GM12878 (cell line): ENCODE results near the gene DCAF7. TPM values are rescaled to one million over a fixed set of nuclear protein-coding genes. Genes with fewer than 3 reads are reported as not detected.

Source experiments
- ATAC-seq: fragments of 200-7000 bp; cut with Tn5 transposase; 3 replicates; pipeline ENCODE4 v1.9.1; 2020; ENCODE audit warnings: mild to moderate bottlenecking, moderate library complexity
- BruUV-seq: library from RNA; stranded (reverse); fragments of 400-500 nt; replicated peaks from 2 replicates; lab custom pipeline; 2021; lab: Mats Ljungman, UMichigan
- CTCF ChIA-PET: fragments of 300-600 bp; sonication (Branson Sonifier 250); formaldehyde crosslinking; extraction: SDS; loops from one replicate; lab custom pipeline; 2021; ENCODE audit warnings: inconsistent platforms; lab: Yijun Ruan, JAX
- POLR2A ChIA-PET: fragments of 350-600 bp; formaldehyde crosslinking; extraction: SDS; loops from one replicate; lab custom pipeline; 2021; ENCODE audit warnings: inconsistent platforms; lab: Charles Lee
- RAD21 ChIA-PET: fragments of 300-600 bp; sonication (Branson Sonifier 250); formaldehyde crosslinking; loops from one replicate; lab custom pipeline; 2023; ENCODE audit warnings: antibody characterized with exemption; ENCODE audit not compliant: unreplicated experiment; lab: Charles Lee
- SMC1A ChIA-PET: fragments of 300-600 bp; sonication (Branson Sonifier 250); formaldehyde crosslinking; loops from one replicate; lab custom pipeline; 2023; ENCODE audit not compliant: unreplicated experiment, uncharacterized antibody; lab: Charles Lee
- DNase-seq: peaks from one replicate; pipeline ENCODE4 v3.0.0-alpha.2; 2011; ENCODE audit warnings: low read depth, low spot score
- FAIRE-seq: peaks from 3 replicates; lab custom pipeline; 2011; peaks lifted over from hg19 to GRCh38; lab: Jason Lieb, UNC
- H2AFZ ChIP-seq: 2 replicates; pipeline ENCODE4 v1.6.0; 2011; ENCODE audit warnings: low read depth, low read length, control low read depth; ENCODE audit not compliant: control insufficient read depth
- H3K27ac ChIP-seq: 2 replicates; pipeline ENCODE4 v1.5.1; 2011; ENCODE audit warnings: control low read depth; ENCODE audit not compliant: control insufficient read depth, insufficient read depth
- H3K27me3 ChIP-seq, 2 experiments: replicated peaks in 1 of 2; 2 replicates each; pipeline versions ENCODE4 v1.6.0 to v1.6.1; 2011; ENCODE audit warnings: low read length in 1 of 2; ENCODE audit not compliant: control insufficient read depth in 2 of 2, insufficient read depth in 2 of 2
- H3K36me3 ChIP-seq, 2 experiments: 2 replicates each; pipeline ENCODE4 v1.5.1; 2011; ENCODE audit warnings: low read length in 1 of 2; ENCODE audit not compliant: control insufficient read depth in 2 of 2, insufficient read depth in 2 of 2
- H3K4me1 ChIP-seq: 2 replicates; pipeline ENCODE4 v1.6.1; 2011; ENCODE audit warnings: mild to moderate bottlenecking, low read length, moderate library complexity, mixed read lengths; ENCODE audit not compliant: control insufficient read depth, insufficient read depth
- H3K4me2 ChIP-seq: 2 replicates; pipeline ENCODE4 v1.6.0; 2011; ENCODE audit warnings: control low read depth; ENCODE audit not compliant: control insufficient read depth, insufficient read depth
- H3K4me3 ChIP-seq: fragments of 200-600 bp; sonication (generic); 2 replicates; pipeline ENCODE4 v1.5.1; 2016
- H3K79me2 ChIP-seq: 2 replicates; pipeline ENCODE4 v1.6.0; 2011; ENCODE audit warnings: low read length; ENCODE audit not compliant: control insufficient read depth, insufficient read depth
- H3K9ac ChIP-seq: 2 replicates; pipeline ENCODE4 v1.8.0; 2011; ENCODE audit warnings: low read length, control low read depth, mixed read lengths; ENCODE audit not compliant: control insufficient read depth, insufficient read depth
- H3K9me3 ChIP-seq: replicated peaks from 3 replicates; pipeline ENCODE4 v1.5.1; 2011; ENCODE audit warnings: mild to moderate bottlenecking, low read length; ENCODE audit not compliant: control insufficient read depth, insufficient read depth
- H4K20me1 ChIP-seq: 2 replicates; pipeline ENCODE4 v1.6.0; 2011; ENCODE audit not compliant: control insufficient read depth, insufficient read depth
- ATF3 ChIP-seq: IDR thresholded peaks from 2 replicates; pipeline ENCODE4 v1.6.1; 2011; ENCODE audit warnings: low read depth, mild to moderate bottlenecking, low read length, moderate library complexity, borderline replicate concordance; ENCODE audit errors: extremely low read depth
- CBX5 ChIP-seq: sonication (generic); IDR thresholded peaks from 2 replicates; pipeline ENCODE4 v1.6.1; 2016; ENCODE audit warnings: low read depth, moderate library complexity, mild to moderate bottlenecking, inconsistent platforms
- DPF2 ChIP-seq: fragments of 450-650 bp; IDR thresholded peaks from 2 replicates; pipeline ENCODE4 v1.6.1; 2017; ENCODE audit warnings: mild to moderate bottlenecking
- FOS ChIP-seq: IDR thresholded peaks from 3 replicates; pipeline ENCODE4 v1.6.1; 2011; ENCODE audit warnings: borderline replicate concordance; ENCODE audit not compliant: insufficient read length; ENCODE audit errors: extremely low read depth
- HDGF ChIP-seq: fragments of 450-650 bp; IDR thresholded peaks from 2 replicates; pipeline ENCODE4 v1.6.1; 2016; ENCODE audit warnings: antibody characterized with exemption
- IKZF1 ChIP-seq: fragments of 450-650 bp; conservative IDR thresholded peaks from 2 replicates; pipeline ENCODE4 v1.6.1; 2017; ENCODE audit warnings: antibody characterized with exemption, mild to moderate bottlenecking
- NBN ChIP-seq: fragments of 450-650 bp; IDR thresholded peaks from 2 replicates; pipeline ENCODE4 v1.6.1; 2016
- WRNIP1 ChIP-seq: IDR thresholded peaks from 2 replicates; pipeline ENCODE4 v1.6.1; 2011; ENCODE audit warnings: low read depth, low read length, improper control_type of control experiment, borderline replicate concordance
- YY1 ChIP-seq: IDR thresholded peaks from 2 replicates; pipeline ENCODE4 v1.6.1; 2011; ENCODE audit warnings: low read depth, mild to moderate bottlenecking, low read length
- ZNF217 ChIP-seq: fragments of 450-650 bp; IDR thresholded peaks from 2 replicates; pipeline ENCODE4 v1.6.1; 2017; ENCODE audit warnings: antibody characterized with exemption, mild to moderate bottlenecking
- ZNF384 ChIP-seq: IDR thresholded peaks from 2 replicates; pipeline ENCODE4 v1.6.1; 2012; ENCODE audit warnings: low read depth, mild to moderate bottlenecking, low read length, improper control_type of control experiment, borderline replicate concordance
- WGBS: methylation state at CpG from one replicate; pipeline ENCODE4 v1.1.6; 2016; ENCODE audit warnings: low lambda C conversion rate; ENCODE audit not compliant: insufficient replicate concordance, insufficient coverage; ENCODE audit errors: missing lambda C conversion rate; 5-methylcytosine and 5-hydroxymethylcytosine counted together
- in situ Hi-C: fragments of 300-500 bp; cut with MboI; formaldehyde crosslinking; loops from 9 replicates; pipeline ENCODE4 v1.14.3; 2018; ENCODE audit warnings: mixed read lengths
- intact Hi-C: fragments of 100-400 bp; cut with micrococcal nuclease; formaldehyde crosslinking; loops from one replicate; pipeline ENCODE4 v1.14.2; 2022; ENCODE audit not compliant: unreplicated experiment
- polyA plus RNA-seq, 11 experiments: library from polyadenylated mRNA; depleted of rRNA in 4 of 11; unstranded in 6 of 11; stranded (reverse) in 5 of 11; fragments of >200 nt; fragmentation: Nextera tagmentation in 4 of 11; fragmentation: Illumina TruSeq in 1 of 11; extraction: Ambion mirVana in 4 of 11; extraction: Trizol in 1 of 11; gene quantifications; 1 replicate in 1 of 11; 2 replicates in 10 of 11; pipeline versions ENCODE4 v1.2.1 to v1.2.3, GENCODE V29; 2011 to 2016; ENCODE audit warnings: inconsistent platforms in 2 of 11, missing spikeins in 2 of 11, low read depth in 1 of 11
- total RNA-seq, 4 experiments: library from RNA; depleted of rRNA in 3 of 4; stranded (reverse); fragments of >200 nt in 3 of 4; fragmentation: Illumina TruSeq in 1 of 4; extraction: Trizol in 1 of 4; gene quantifications; 2 replicates each; pipeline versions ENCODE4 v1.2.1 to v1.2.3, GENCODE V29; 2013 to 2021
- TF ChIP-seq, protein P1 (sequence below): fragments of 450-650 bp; formaldehyde crosslinking; IDR thresholded peaks from 2 replicates; pipeline ENCODE4 v1.4.0; 2020; ENCODE audit warnings: mild to moderate bottlenecking, moderate library complexity

DCAF7 gene
- total and polyA plus RNA-seq, 10 of the 15 experiments (the other 5 are each of a cell fraction or from before 2014, with no cell fraction given): 27.0 to 103 (median 54.5) TPM

GRCh38 chr17:63525190-63525946 is 24.9 kb upstream of the DCAF7 start:
- Histone ChIP-seq H3K27ac (no peak overlapping the region), H2AFZ (no peak overlapping the region), H4K20me1 (no peaks in the 10 kb centered on the region), H3K4me2 (no peak overlapping the region), H3K36me3 (no peaks in the 10 kb centered on the region), H3K27me3 (no peaks in the 10 kb centered on the region), H3K9me3 (no peaks in the 10 kb centered on the region), H3K4me1 (no peaks in the 10 kb centered on the region), H3K79me2 (no peaks in the 10 kb centered on the region), H3K4me3 (no peak overlapping the region), H3K9ac (no peak overlapping the region)
- in situ Hi-C loops (no loop called here), intact Hi-C loops (no loop called here)
- ChIA-PET POLR2A (no interaction called here), CTCF (no interaction called here), RAD21 (no interaction called here), SMC1A (no interaction called here)
- TF ChIP-seq DPF2: no peak
- 26% methylated on average over 6 of the region's 6 CpGs for WGBS
- FAIRE-seq (no peak), DNase-seq (no peak), ATAC-seq (no peak)
- BruUV-seq: no TSS peak

DNA sequence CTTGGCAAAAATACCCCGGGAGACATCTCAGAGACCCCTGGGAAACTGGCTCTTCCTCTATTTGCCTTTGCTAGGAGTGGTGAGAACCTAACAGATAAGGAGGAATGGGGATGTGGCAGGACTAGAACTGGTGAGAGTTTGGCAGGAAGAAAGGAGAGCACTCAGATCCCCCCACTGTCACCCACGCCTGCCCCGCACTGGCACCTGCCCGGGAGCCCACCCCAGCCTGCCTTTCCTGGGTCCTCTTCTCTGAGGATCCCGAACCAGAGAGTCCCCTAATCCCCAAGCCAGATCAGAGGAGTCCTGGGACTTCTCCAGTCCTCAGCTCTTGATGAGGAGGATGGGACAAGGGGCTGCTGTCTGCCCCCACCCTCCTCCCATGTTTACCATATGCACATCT is 23.4 kb upstream of the DCAF7 start:
- H3K27me3 ChIP-seq: no peaks in the 10 kb centered on the region
- FAIRE-seq: no peak
- no peaks in the 10 kb centered on the region for H3K9me3 ChIP-seq
- in situ Hi-C loops: no loop called here
- no peaks in the 10 kb centered on the region for H3K4me1 ChIP-seq
- ChIA-PET RAD21 (no interaction called here), CTCF (no interaction called here), POLR2A (interaction anchor here (0.6 kb wide), 1 partner anchor 410 kb away, joined by 3 read pairs; no protein-coding TSS in a partner anchor)
- no peaks in the 10 kb centered on the region for H3K36me3 ChIP-seq
- no peak for ATAC-seq
- H3K79me2 ChIP-seq: no peaks in the 10 kb centered on the region
- no TSS peak for BruUV-seq
- no peak overlapping the region for H2AFZ ChIP-seq
- no peak overlapping the region for H3K27ac ChIP-seq
- no peak overlapping the region for H3K9ac ChIP-seq
- no peaks in the 10 kb centered on the region for H4K20me1 ChIP-seq
- no peak for TF ChIP-seq HDGF
- TF ChIP-seq, protein P1, sequence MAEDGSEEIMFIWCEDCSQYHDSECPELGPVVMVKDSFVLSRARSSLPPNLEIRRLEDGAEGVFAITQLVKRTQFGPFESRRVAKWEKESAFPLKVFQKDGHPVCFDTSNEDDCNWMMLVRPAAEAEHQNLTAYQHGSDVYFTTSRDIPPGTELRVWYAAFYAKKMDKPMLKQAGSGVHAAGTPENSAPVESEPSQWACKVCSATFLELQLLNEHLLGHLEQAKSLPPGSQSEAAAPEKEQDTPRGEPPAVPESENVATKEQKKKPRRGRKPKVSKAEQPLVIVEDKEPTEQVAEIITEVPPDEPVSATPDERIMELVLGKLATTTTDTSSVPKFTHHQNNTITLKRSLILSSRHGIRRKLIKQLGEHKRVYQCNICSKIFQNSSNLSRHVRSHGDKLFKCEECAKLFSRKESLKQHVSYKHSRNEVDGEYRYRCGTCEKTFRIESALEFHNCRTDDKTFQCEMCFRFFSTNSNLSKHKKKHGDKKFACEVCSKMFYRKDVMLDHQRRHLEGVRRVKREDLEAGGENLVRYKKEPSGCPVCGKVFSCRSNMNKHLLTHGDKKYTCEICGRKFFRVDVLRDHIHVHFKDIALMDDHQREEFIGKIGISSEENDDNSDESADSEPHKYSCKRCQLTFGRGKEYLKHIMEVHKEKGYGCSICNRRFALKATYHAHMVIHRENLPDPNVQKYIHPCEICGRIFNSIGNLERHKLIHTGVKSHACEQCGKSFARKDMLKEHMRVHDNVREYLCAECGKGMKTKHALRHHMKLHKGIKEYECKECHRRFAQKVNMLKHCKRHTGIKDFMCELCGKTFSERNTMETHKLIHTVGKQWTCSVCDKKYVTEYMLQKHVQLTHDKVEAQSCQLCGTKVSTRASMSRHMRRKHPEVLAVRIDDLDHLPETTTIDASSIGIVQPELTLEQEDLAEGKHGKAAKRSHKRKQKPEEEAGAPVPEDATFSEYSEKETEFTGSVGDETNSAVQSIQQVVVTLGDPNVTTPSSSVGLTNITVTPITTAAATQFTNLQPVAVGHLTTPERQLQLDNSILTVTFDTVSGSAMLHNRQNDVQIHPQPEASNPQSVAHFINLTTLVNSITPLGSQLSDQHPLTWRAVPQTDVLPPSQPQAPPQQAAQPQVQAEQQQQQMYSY: no peak
- no peak for TF ChIP-seq YY1
- TF ChIP-seq FOS: no peak
- TF ChIP-seq CBX5: no peak
- no peak for TF ChIP-seq IKZF1
- no peak for TF ChIP-seq ZNF384
- no peak for TF ChIP-seq NBN
- TF ChIP-seq ATF3: no peak
- TF ChIP-seq WRNIP1: no peak
- no peak for TF ChIP-seq ZNF217
- TF ChIP-seq, all 136 proteins: peak for 0
- no peak for DNase-seq
- Histone ChIP-seq H3K4me2 (no peak overlapping the region), H3K4me3 (no peak overlapping the region)
- intact Hi-C loops: no loop called here
- SMC1A ChIA-PET: no interaction called here
- WGBS: 17% methylated on average over 5 of the region's 5 CpGs
